GM23248 (cell line): ENCODE measurements around the gene GDPD4. TPM values are rescaled to one million over a fixed set of nuclear protein-coding genes. Genes with fewer than 3 reads are reported as not detected.

Experiments used
- DNase-seq: peaks from one replicate; pipeline ENCODE4 v3.0.0-alpha.2; 2015
- H2AFZ ChIP-seq: fragments of 200-600 bp; sonication (generic); 2 replicates; pipeline ENCODE4 v1.6.1; 2016; ENCODE audit warnings: antibody characterized with exemption
- H3F3A ChIP-seq: fragments of 200-600 bp; sonication (generic); 2 replicates; pipeline ENCODE4 v1.6.1; 2016; ENCODE audit warnings: mild to moderate bottlenecking, antibody characterized with exemption, mixed run types; ENCODE audit not compliant: insufficient read depth
- H3K27ac ChIP-seq: fragments of 200-600 bp; sonication (generic); 2 replicates; pipeline ENCODE4 v1.5.1; 2016; ENCODE audit warnings: mild to moderate bottlenecking
- H3K27me3 ChIP-seq: fragments of 200-600 bp; sonication (generic); replicated peaks from 2 replicates; pipeline ENCODE4 v1.6.1; 2016; ENCODE audit warnings: mild to moderate bottlenecking; ENCODE audit not compliant: insufficient read depth
- H3K36me3 ChIP-seq: fragments of 200-600 bp; sonication (generic); 2 replicates; pipeline ENCODE4 v1.6.1; 2016; ENCODE audit warnings: low read depth, mild to moderate bottlenecking
- H3K4me1 ChIP-seq: fragments of 200-600 bp; sonication (generic); 2 replicates; pipeline ENCODE4 v1.6.1; 2016; ENCODE audit warnings: mild to moderate bottlenecking; ENCODE audit not compliant: insufficient read depth
- H3K4me2 ChIP-seq: fragments of 200-600 bp; sonication (generic); one replicate; pipeline ENCODE4 v1.6.1; 2016; ENCODE audit warnings: mild to moderate bottlenecking; ENCODE audit not compliant: unreplicated experiment
- H3K4me3 ChIP-seq: fragments of 200-600 bp; sonication (generic); 2 replicates; pipeline ENCODE4 v1.5.1; 2016; ENCODE audit warnings: mild to moderate bottlenecking
- H3K79me2 ChIP-seq: fragments of 200-600 bp; sonication (generic); 2 replicates; pipeline ENCODE4 v1.6.1; 2016; ENCODE audit warnings: mild to moderate bottlenecking; ENCODE audit not compliant: insufficient read depth
- H3K9ac ChIP-seq: fragments of 200-600 bp; sonication (generic); 2 replicates; pipeline ENCODE4 v1.6.1; 2016; ENCODE audit warnings: mild to moderate bottlenecking
- H3K9me2 ChIP-seq: fragments of 200-600 bp; sonication (generic); 2 replicates; pipeline ENCODE4 v1.6.1; 2016; ENCODE audit warnings: mixed run types, mild to moderate bottlenecking, moderate library complexity; ENCODE audit not compliant: insufficient read depth
- H3K9me3 ChIP-seq: fragments of 200-600 bp; sonication (generic); one replicate; pipeline ENCODE4 v1.6.1; 2017; ENCODE audit warnings: low read depth
- H4K20me1 ChIP-seq: fragments of 200-600 bp; sonication (generic); 2 replicates; pipeline ENCODE4 v1.6.0; 2016; ENCODE audit not compliant: insufficient read depth
- EZH2 ChIP-seq: fragments of 200-600 bp; sonication (generic); IDR thresholded peaks from 2 replicates; pipeline ENCODE4 v1.6.1; 2018; ENCODE audit warnings: antibody characterized with exemption, mild to moderate bottlenecking; ENCODE audit not compliant: insufficient read depth, poor library complexity, severe bottlenecking
- EZH2phosphoT487 ChIP-seq: fragments of 200-600 bp; sonication (generic); IDR thresholded peaks from 2 replicates; pipeline ENCODE4 v1.6.1; 2018; ENCODE audit warnings: antibody characterized with exemption, moderate library complexity, mild to moderate bottlenecking, low read depth; ENCODE audit not compliant: insufficient read depth
- WGBS, 2 experiments: methylation state at CpG; one replicate each; pipeline ENCODE4 v1.1.6; 2015 to 2017; ENCODE audit warnings: low lambda C conversion rate in 2 of 2, low coverage in 1 of 2; ENCODE audit errors: missing lambda C conversion rate in 2 of 2; 5-methylcytosine and 5-hydroxymethylcytosine counted together
- in situ Hi-C: fragments of 300-500 bp; cut with MboI; formaldehyde crosslinking; loops from 2 replicates; pipeline ENCODE4 v1.15.0; 2020
- polyA plus RNA-seq: library from polyadenylated mRNA; unstranded; fragments of >200 nt; fragmentation: Nextera tagmentation; extraction: Ambion mirVana; gene quantifications from 2 replicates; pipeline ENCODE4 v1.2.1, GENCODE V29; 2016
- total RNA-seq: library from RNA; depleted of rRNA; stranded (reverse); fragments of >200 nt; shearing (Covaris generic); gene quantifications from 2 replicates; pipeline ENCODE4 v1.2.3, GENCODE V29; 2014

The GDPD4 gene
- total and polyA plus RNA-seq, 2 experiments from 2014 or later, result not detected

DNA sequence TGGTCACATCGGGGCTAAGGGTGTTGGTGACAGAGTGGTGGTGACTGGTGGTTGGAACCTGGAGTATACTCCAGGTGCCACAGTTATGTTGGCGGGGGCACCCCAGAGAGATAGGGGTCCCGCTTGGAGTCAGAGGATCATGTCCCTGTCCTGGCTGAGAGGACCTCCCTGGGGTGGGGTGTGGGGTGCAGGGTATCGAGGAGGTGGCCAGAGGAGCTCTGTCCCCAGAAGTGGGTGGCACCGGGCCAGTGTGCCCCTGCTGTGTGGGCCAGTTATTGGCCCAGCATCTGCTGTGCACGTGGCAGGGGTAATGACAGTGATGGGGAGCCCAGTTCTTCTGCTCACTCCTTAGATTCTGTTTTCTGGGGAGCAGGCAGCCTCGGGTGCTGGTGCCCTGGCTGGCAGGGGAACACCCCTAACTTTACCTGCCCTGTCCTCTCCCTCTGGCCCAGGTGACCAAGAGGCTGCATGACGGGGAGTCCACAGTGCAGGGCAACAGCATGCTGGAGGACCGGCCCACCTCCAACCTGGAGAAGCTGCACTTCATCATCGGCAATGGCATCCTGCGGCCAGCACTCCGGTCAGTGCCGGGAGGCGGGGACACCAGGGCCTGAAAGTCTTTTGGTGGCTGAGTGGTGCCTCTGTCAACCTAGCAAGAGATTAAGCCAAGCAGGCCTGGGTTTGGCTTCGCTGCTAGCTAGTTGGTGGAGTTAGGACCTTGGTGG is 117.2 kb downstream of the GDPD4 start:
- H3K27me3 ChIP-seq, result no peaks in the 10 kb centered on the region
- no peaks in the 10 kb centered on the region for H3K9me3 ChIP-seq
- no peaks in the 10 kb centered on the region for H3K4me1 ChIP-seq
- H3K9ac ChIP-seq, result no peak overlapping the region
- H3F3A ChIP-seq, result no peaks in the 10 kb centered on the region
- no peaks in the 10 kb centered on the region for H3K36me3 ChIP-seq
- no peak overlapping the region for H2AFZ ChIP-seq
- no peaks in the 10 kb centered on the region for H4K20me1 ChIP-seq
- no peak for DNase-seq
- no peak overlapping the region for H3K27ac ChIP-seq
- no peak overlapping the region for H3K4me2 ChIP-seq
- no peaks in the 10 kb centered on the region for H3K9me2 ChIP-seq
- 66 to 73% methylated on average over 12 to 14 of the region's 15 CpGs for WGBS, 2 experiments
- no peak overlapping the region for H3K4me3 ChIP-seq
- in situ Hi-C loops, result loop anchor here (10.0 kb wide), 1 partner anchor 371 kb away; no protein-coding TSS in a partner anchor
- TF ChIP-seq EZH2phosphoT487 (no peak), EZH2 (no peak)
- H3K79me2 ChIP-seq, result no peaks in the 10 kb centered on the region

- Histone ChIP-seq H3K9me2 (no peaks in the 10 kb centered on the region), H3K27me3 (no peaks in the 10 kb centered on the region), H3K36me3 (no peaks in the 10 kb centered on the region), H3K27ac (no peak overlapping the region), H3K79me2 (no peaks in the 10 kb centered on the region), H3K4me1 (no peaks in the 10 kb centered on the region), H3K9ac (no peak overlapping the region), H3K4me2 (no peak overlapping the region), H4K20me1 (no peaks in the 10 kb centered on the region), H3K4me3 (no peak overlapping the region), H3K9me3 (no peaks in the 10 kb centered on the region), H3F3A (no peaks in the 10 kb centered on the region), H2AFZ (no peak overlapping the region)
- no peak for TF ChIP-seq EZH2phosphoT487
- TF ChIP-seq EZH2, result no peak
- no peak for DNase-seq
- 71 to 79% methylated on average over 3 to 4 of the region's 4 CpGs for WGBS, 2 experiments
- in situ Hi-C loops, result loop anchor here (10.0 kb wide), 1 partner anchor 371 kb away; no protein-coding TSS in a partner anchor
Observed at GRCh38 chr11:77183431-77183984, 118.0 kb downstream of the GDPD4 start.

DNA sequence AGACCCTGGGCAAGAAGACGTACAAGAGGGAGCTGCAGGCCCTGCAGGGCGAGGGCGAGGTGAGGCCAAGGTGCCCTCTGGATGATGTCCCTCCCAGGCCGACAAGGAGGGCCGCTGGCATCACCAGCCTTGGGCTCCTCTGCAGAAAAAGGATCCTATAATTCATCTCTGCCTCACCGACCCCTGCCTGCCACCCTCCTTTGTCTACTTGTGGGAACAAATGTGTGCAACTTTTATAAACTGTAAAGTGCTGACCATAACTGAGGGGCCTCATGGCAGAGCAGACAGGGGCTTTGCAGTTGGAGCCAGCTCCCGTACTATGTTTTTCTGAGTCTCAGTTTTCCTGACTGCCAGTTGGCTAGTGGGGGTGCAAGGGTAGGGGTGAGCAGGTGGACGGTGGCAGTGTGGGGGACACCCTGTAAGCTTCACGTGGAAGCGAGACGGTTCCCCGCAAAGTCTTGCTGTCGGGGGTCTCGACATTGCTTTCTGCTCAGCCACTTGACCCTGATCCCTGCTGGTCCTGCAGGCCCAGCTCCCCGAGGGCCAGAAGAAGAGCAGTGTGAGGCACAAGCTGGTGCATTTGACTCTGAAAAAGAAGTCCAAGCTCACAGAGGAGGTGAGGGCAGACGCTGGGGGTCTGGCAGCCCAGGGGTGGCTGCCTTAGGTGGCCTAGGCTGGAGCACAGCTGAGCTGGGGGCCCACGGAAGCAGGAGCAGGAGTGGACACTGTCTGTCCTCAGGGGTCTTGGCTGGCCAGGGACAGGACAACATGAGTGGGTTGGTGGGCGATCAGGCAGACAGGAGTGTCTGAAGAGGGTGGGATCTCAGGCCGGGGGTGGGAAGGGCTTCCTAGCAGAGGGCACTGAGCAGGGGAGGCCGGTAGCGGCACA is 118.7 kb downstream of the GDPD4 start:
- Histone ChIP-seq H4K20me1 (no peaks in the 10 kb centered on the region), H3K79me2 (no peaks in the 10 kb centered on the region), H3K27me3 (no peaks in the 10 kb centered on the region), H3K9me2 (no peaks in the 10 kb centered on the region), H3K36me3 (no peaks in the 10 kb centered on the region), H3K9me3 (no peaks in the 10 kb centered on the region), H3K4me1 (no peaks in the 10 kb centered on the region), H3K27ac (no peak overlapping the region), H3F3A (no peaks in the 10 kb centered on the region), H3K9ac (no peak overlapping the region), H2AFZ (no peak overlapping the region), H3K4me2 (no peak overlapping the region), H3K4me3 (no peak overlapping the region)
- DNase-seq, result no peak
- in situ Hi-C loops, result loop anchor here (10.0 kb wide), 1 partner anchor 372 kb away; no protein-coding TSS in a partner anchor
- TF ChIP-seq EZH2 (no peak), EZH2phosphoT487 (no peak)
- 68 to 69% methylated on average over 19 to 21 of the region's 21 CpGs for WGBS, 2 experiments

DNA sequence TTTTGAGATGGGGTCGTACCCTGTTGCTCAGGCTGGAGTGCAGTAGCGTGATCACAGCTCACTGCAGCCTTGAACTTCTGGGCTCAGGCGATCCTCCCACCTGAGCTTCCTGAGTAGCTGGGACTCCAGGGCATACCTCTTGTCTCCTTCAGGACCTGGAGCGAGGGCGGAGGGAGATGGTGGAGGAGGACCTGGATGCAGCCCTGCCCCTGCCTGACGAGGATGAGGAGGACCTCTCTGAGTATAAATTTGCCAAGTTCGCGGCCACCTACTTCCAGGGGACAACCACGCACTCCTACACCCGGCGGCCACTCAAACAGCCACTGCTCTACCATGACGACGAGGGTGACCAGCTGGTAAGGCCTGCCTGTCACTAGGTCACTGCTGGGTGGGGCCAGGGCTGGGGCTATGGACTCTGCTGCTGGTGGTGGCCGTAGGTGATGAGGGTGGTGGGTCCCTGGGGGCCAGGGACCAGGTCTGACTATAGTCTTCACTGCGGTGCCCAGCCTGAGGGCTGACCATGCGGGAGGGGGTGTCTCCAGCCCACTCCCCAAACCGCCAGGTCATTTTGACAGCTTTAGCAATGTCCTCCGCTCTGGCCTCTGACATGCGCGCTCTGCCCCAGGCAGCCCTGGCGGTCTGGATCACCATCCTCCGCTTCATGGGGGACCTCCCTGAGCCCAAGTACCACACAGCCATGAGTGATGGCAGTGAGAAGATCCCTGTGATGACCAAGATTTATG is 119.5 kb downstream of the GDPD4 start:
- Histone ChIP-seq H3K9me2 (no peaks in the 10 kb centered on the region), H3K9ac (no peak overlapping the region), H3K4me3 (no peak overlapping the region), H3K36me3 (no peaks in the 10 kb centered on the region), H3K4me1 (no peaks in the 10 kb centered on the region), H3K79me2 (no peaks in the 10 kb centered on the region), H3K9me3 (no peaks in the 10 kb centered on the region), H3K27me3 (no peaks in the 10 kb centered on the region), H3F3A (no peaks in the 10 kb centered on the region), H3K4me2 (no peak overlapping the region), H4K20me1 (no peaks in the 10 kb centered on the region), H2AFZ (no peak overlapping the region), H3K27ac (no peak overlapping the region)
- WGBS, 2 experiments, result 67 to 69% methylated on average over 21 to 22 of the region's 22 CpGs
- DNase-seq, result no peak
- TF ChIP-seq EZH2phosphoT487, result no peak
- TF ChIP-seq EZH2, result no peak
- in situ Hi-C loops, result loop anchor here (10.0 kb wide), 1 partner anchor 373 kb away; no protein-coding TSS in a partner anchor
